ENCODE data around the gene CCDC18.
"Not testable (repeated sequence)": the region's sequence is repeated elsewhere in the genome, so short reads cannot be mapped to it uniquely, and the experiment has no call there.

Gene CCDC18

DNA sequence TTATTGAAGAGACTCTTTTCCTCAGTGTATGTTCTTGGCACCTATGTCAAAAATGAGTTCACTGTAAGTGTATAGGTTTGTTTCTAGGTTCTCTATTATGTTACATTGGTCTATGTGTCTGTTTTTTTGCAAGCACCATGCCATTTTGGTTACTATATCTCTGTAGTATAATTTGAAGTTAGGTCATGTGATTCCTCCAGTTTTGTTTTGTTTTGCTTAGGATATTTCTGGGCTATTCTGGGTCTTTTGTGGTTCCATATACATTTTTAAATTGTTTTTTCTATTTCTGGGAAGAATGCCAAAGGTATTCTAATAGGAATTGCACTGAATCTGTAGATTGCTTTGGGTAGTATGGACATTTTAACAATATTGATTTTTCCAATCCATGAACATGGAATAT lies 13.5 kb upstream of the CCDC18 start:
- H3K27me3 ChIP-seq (ENCODE audit: insufficient read depth, poor library complexity, severe bottlenecking), result no peaks in the 10 kb centered on the region
- TF ChIP-seq, protein P1, sequence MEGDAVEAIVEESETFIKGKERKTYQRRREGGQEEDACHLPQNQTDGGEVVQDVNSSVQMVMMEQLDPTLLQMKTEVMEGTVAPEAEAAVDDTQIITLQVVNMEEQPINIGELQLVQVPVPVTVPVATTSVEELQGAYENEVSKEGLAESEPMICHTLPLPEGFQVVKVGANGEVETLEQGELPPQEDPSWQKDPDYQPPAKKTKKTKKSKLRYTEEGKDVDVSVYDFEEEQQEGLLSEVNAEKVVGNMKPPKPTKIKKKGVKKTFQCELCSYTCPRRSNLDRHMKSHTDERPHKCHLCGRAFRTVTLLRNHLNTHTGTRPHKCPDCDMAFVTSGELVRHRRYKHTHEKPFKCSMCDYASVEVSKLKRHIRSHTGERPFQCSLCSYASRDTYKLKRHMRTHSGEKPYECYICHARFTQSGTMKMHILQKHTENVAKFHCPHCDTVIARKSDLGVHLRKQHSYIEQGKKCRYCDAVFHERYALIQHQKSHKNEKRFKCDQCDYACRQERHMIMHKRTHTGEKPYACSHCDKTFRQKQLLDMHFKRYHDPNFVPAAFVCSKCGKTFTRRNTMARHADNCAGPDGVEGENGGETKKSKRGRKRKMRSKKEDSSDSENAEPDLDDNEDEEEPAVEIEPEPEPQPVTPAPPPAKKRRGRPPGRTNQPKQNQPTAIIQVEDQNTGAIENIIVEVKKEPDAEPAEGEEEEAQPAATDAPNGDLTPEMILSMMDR (IDR thresholded peaks at IDR 0.05; ENCODE audit: insufficient read depth, low read length), result no peak
- no peak for TF ChIP-seq POLR2AphosphoS5 (IDR thresholded peaks at IDR 0.05; ENCODE audit: low read depth)
- no peak for TF ChIP-seq SPI1 (IDR thresholded peaks at IDR 0.05; ENCODE audit: borderline replicate concordance, low read depth)
- TF ChIP-seq GABPA (IDR thresholded peaks at IDR 0.05; ENCODE audit: low read depth), result no peak
- no peak for TF ChIP-seq REST (IDR thresholded peaks at IDR 0.05; ENCODE audit: insufficient replicate concordance, low read depth)
- H3K27ac ChIP-seq (replicated peaks), result no peak overlapping the region
- DNase-seq (ENCODE audit: low read depth in 1 of 2, low spot score in 1 of 2), result no peak
- no peak overlapping the region for H3K4me3 ChIP-seq (replicated peaks; ENCODE audit: insufficient read depth, low read length)

DNA sequence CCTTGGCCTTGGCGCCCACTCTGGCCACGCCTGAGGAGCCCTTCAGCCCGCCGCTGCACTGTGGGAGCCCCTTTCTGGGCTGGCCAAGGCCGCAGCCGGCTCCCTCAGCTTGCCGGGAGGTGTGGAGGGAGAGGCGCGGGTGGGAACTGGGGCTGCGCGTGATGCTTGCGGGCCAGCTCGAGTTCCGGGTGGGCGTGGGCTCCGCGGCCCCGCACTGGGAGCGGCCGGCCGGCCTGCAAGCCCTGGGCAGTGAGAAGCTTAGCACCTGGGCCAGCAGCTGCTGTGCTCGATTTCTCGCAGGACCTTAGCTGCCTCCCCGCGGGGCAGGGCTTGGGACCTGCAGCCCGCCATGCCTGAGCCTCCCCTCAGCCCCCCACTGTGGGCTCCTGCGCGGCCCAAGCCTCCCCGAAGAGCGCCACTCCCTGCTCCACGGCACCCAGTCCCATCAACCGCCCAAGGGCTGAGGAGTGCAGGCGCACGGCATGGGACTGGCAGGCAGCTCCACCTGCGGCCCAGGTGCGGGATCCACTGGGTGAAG lies 10.3 kb upstream of the CCDC18 start:
- DNase-seq (ENCODE audit: low read depth in 1 of 2, low spot score in 1 of 2); H3K4me3 ChIP-seq (replicated peaks; ENCODE audit: insufficient read depth, low read length); H3K27ac ChIP-seq (replicated peaks); H3K27me3 ChIP-seq (ENCODE audit: insufficient read depth, poor library complexity, severe bottlenecking): not testable (repeated sequence)

- no peak overlapping the region for H3K4me3 ChIP-seq (replicated peaks; ENCODE audit: insufficient read depth, low read length)
- no peak for DNase-seq (ENCODE audit: low read depth in 1 of 2, low spot score in 1 of 2)
- TF ChIP-seq GABPA (IDR thresholded peaks at IDR 0.05; ENCODE audit: low read depth) (no peak), REST (IDR thresholded peaks at IDR 0.05; ENCODE audit: insufficient replicate concordance, low read depth) (no peak), SPI1 (IDR thresholded peaks at IDR 0.05; ENCODE audit: borderline replicate concordance, low read depth) (no peak), POLR2AphosphoS5 (IDR thresholded peaks at IDR 0.05; ENCODE audit: low read depth) (no peak)
- TF ChIP-seq, protein P1 (IDR thresholded peaks at IDR 0.05; ENCODE audit: insufficient read depth, low read length), result no peak
- no peaks in the 10 kb centered on the region for H3K27me3 ChIP-seq (ENCODE audit: insufficient read depth, poor library complexity, severe bottlenecking)
- peak overlapping the region; percentile 38 for H3K27ac ChIP-seq (replicated peaks)
Measured at GRCh38 chr1:93171549-93172034, 8.9 kb upstream of the CCDC18 start.

GRCh38 chr1:93172778-93173177 lies 7.7 kb upstream of the CCDC18 start:
- TF ChIP-seq REST (IDR thresholded peaks at IDR 0.05; ENCODE audit: insufficient replicate concordance, low read depth) (no peak), SPI1 (IDR thresholded peaks at IDR 0.05; ENCODE audit: borderline replicate concordance, low read depth) (no peak), POLR2AphosphoS5 (IDR thresholded peaks at IDR 0.05; ENCODE audit: low read depth) (no peak)
- TF ChIP-seq, protein P1 (IDR thresholded peaks at IDR 0.05; ENCODE audit: insufficient read depth, low read length), result no peak
- no peak for DNase-seq (ENCODE audit: low read depth in 1 of 2, low spot score in 1 of 2)
- H3K27me3 ChIP-seq (ENCODE audit: insufficient read depth, poor library complexity, severe bottlenecking), result no peaks in the 10 kb centered on the region
- no peak overlapping the region for H3K27ac ChIP-seq (replicated peaks)
- H3K4me3 ChIP-seq (replicated peaks; ENCODE audit: insufficient read depth, low read length), result no peak overlapping the region

GRCh38 chr1:93174638-93175037 lies 5.9 kb upstream of the CCDC18 start:
- not testable (repeated sequence) for H3K4me3 ChIP-seq (replicated peaks; ENCODE audit: insufficient read depth, low read length); H3K27ac ChIP-seq (replicated peaks); H3K27me3 ChIP-seq (ENCODE audit: insufficient read depth, poor library complexity, severe bottlenecking); DNase-seq (ENCODE audit: low read depth in 1 of 2, low spot score in 1 of 2)

Data from HL-60 (cell line).